Osteocyte (in vitro differentiated cells): Measurements from ENCODE around the gene NKAIN2. TPM values are rescaled to one million over a fixed set of nuclear protein-coding genes. Genes with fewer than 3 reads are reported as not detected.

Source experiments
- DNase-seq: peaks from one replicate; pipeline ENCODE4 v3.0.0; 2021; ENCODE audit warnings: mixed read lengths; ENCODE audit not compliant: unreplicated experiment; ENCODE audit errors: extremely low spot score
- H3K27ac Mint-ChIP-seq: one replicate; pipeline ENCODE4 v1.8.0; 2021; ENCODE audit warnings: mild to moderate bottlenecking, mixed read lengths; ENCODE audit not compliant: unreplicated experiment
- H3K27me3 Mint-ChIP-seq: one replicate; pipeline ENCODE4 v1.8.0; 2021; ENCODE audit warnings: mixed read lengths; ENCODE audit not compliant: unreplicated experiment
- H3K36me3 Mint-ChIP-seq: one replicate; pipeline ENCODE4 v1.8.0; 2021; ENCODE audit warnings: mixed read lengths; ENCODE audit not compliant: unreplicated experiment
- H3K4me1 Mint-ChIP-seq: one replicate; pipeline ENCODE4 v1.8.0; 2021; ENCODE audit warnings: mixed read lengths; ENCODE audit not compliant: unreplicated experiment
- H3K4me3 Mint-ChIP-seq: one replicate; pipeline ENCODE4 v1.8.0; 2021; ENCODE audit warnings: mild to moderate bottlenecking, moderate library complexity, mixed read lengths; ENCODE audit not compliant: unreplicated experiment
- H3K9me3 Mint-ChIP-seq: one replicate; pipeline ENCODE4 v1.8.0; 2021; ENCODE audit warnings: mixed read lengths; ENCODE audit not compliant: unreplicated experiment
- total RNA-seq: library from RNA; stranded (reverse); gene quantifications from 2 replicates; pipeline ENCODE4 v1.2.1, GENCODE V29; 2021
- TF ChIP-seq, protein P1 (sequence below): fragments of 200-600 bp; sonication (generic); IDR thresholded peaks from 2 replicates; pipeline ENCODE4 v1.5.0; 2021; ENCODE audit warnings: antibody characterized with exemption, mild to moderate bottlenecking, moderate library complexity

NKAIN2 gene
- total RNA-seq, 1 donor from 2014 or later = 17.8 TPM

- TF ChIP-seq, protein P1, sequence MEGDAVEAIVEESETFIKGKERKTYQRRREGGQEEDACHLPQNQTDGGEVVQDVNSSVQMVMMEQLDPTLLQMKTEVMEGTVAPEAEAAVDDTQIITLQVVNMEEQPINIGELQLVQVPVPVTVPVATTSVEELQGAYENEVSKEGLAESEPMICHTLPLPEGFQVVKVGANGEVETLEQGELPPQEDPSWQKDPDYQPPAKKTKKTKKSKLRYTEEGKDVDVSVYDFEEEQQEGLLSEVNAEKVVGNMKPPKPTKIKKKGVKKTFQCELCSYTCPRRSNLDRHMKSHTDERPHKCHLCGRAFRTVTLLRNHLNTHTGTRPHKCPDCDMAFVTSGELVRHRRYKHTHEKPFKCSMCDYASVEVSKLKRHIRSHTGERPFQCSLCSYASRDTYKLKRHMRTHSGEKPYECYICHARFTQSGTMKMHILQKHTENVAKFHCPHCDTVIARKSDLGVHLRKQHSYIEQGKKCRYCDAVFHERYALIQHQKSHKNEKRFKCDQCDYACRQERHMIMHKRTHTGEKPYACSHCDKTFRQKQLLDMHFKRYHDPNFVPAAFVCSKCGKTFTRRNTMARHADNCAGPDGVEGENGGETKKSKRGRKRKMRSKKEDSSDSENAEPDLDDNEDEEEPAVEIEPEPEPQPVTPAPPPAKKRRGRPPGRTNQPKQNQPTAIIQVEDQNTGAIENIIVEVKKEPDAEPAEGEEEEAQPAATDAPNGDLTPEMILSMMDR = no peak
- Mint-ChIP-seq H3K4me1 (peaks cover 7% of the 10 kb centered on the region), H3K36me3 (peaks cover 3% of the 10 kb centered on the region), H3K9me3 (no peaks in the 10 kb centered on the region), H3K27me3 (no peaks in the 10 kb centered on the region), H3K27ac (no peak overlapping the region), H3K4me3 (no peak overlapping the region)
- DNase-seq = no peak
Measured at GRCh38 chr6:124090491-124090890, 286.8 kb downstream of the NKAIN2 start.

GRCh38 chr6:124099520-124099919 lies 295.9 kb downstream of the NKAIN2 start:
- H3K9me3 Mint-ChIP-seq = no peaks in the 10 kb centered on the region
- no peaks in the 10 kb centered on the region for H3K27me3 Mint-ChIP-seq
- no peaks in the 10 kb centered on the region for H3K36me3 Mint-ChIP-seq
- no peak for DNase-seq
- TF ChIP-seq, protein P1 = no peak
- no peaks in the 10 kb centered on the region for H3K4me1 Mint-ChIP-seq
- H3K4me3 Mint-ChIP-seq = no peak overlapping the region
- no peak overlapping the region for H3K27ac Mint-ChIP-seq

- Mint-ChIP-seq H3K9me3 (peaks cover 17% of the 10 kb centered on the region), H3K27ac (no peak overlapping the region), H3K36me3 (peaks cover 5% of the 10 kb centered on the region), H3K27me3 (no peaks in the 10 kb centered on the region), H3K4me3 (no peak overlapping the region), H3K4me1 (peaks cover under 1% of the 10 kb centered on the region)
- DNase-seq = no peak
- TF ChIP-seq, protein P1 = no peak
Measured at GRCh38 chr6:124110514-124110913, 306.8 kb downstream of the NKAIN2 start.

GRCh38 chr6:124119596-124119995 lies 315.9 kb downstream of the NKAIN2 start:
- Mint-ChIP-seq H3K27ac (no peak overlapping the region), H3K27me3 (no peaks in the 10 kb centered on the region), H3K4me1 (peaks cover 17% of the 10 kb centered on the region), H3K36me3 (no peaks in the 10 kb centered on the region), H3K9me3 (no peaks in the 10 kb centered on the region), H3K4me3 (no peak overlapping the region)
- DNase-seq = no peak
- TF ChIP-seq, protein P1 = no peak

- no peak overlapping the region for H3K27ac Mint-ChIP-seq
- H3K4me1 Mint-ChIP-seq = peaks cover 17% of the 10 kb centered on the region
- H3K9me3 Mint-ChIP-seq = no peaks in the 10 kb centered on the region
Measured at GRCh38 chr6:124123617-124124209, 320.0 kb downstream of the NKAIN2 start.

More at GRCh38 chr6:124123617-124124209, 320.0 kb downstream of the NKAIN2 start:
- H3K27me3 Mint-ChIP-seq = no peaks in the 10 kb centered on the region
- no peak overlapping the region for H3K4me3 Mint-ChIP-seq
- DNase-seq = no peak
- no peaks in the 10 kb centered on the region for H3K36me3 Mint-ChIP-seq
- TF ChIP-seq, protein P1 = no peak
